ENCODE data around the gene CACNA1B. TPM values are rescaled to one million over a fixed set of nuclear protein-coding genes. Genes with fewer than 3 reads are reported as not detected.

Gene CACNA1B
- polyA plus RNA-seq, 1 of the 3 experiments (the other 2 are of a cell fraction) = 0.03 TPM

- TF ChIP-seq REST (IDR thresholded peaks at IDR 0.05; ENCODE audit: low read depth, low read length) = no peak
- TF ChIP-seq TAF1 (IDR thresholded peaks at IDR 0.05; ENCODE audit: borderline replicate concordance, low read depth, low read length) = no peak
These were observed 159.6 kb downstream of the CACNA1B start (continued) for GRCh38 chr9:138037140-138037539.

GRCh38 chr9:138038244-138038671 lies 160.7 kb downstream of the CACNA1B start:
- DNase-seq = peak; percentile 73
- WGBS (ENCODE audit: low lambda C conversion rate) = 7% methylated on average over 7 of the region's 7 CpGs
- Histone ChIP-seq H3K9me2 (no peaks in the 10 kb centered on the region), H3K36me3 (replicated peaks in 1 of 2; ENCODE audit: control insufficient read depth in 1 of 2, insufficient read depth in 2 of 2, low read length in 1 of 2) (no peaks in the 10 kb centered on the region), H3K79me2 (ENCODE audit: insufficient read depth) (no peaks in the 10 kb centered on the region), H3K4me1 (ENCODE audit: control insufficient read depth in 1 of 2, insufficient read depth in 2 of 2, low read depth in 1 of 2, low read length in 1 of 2) (peaks cover 0 to 8% of the 10 kb centered on the region in 2 experiments; a peak in 1 of 4 replicates), H4K20me1 (ENCODE audit: insufficient read depth) (no peaks in the 10 kb centered on the region), H3K4me3 (ENCODE audit: low read depth in 2 of 2, low read length in 1 of 2) (no peak overlapping the region), H3K4me2 (no peak overlapping the region), H3F3A (replicated peaks; ENCODE audit: insufficient read depth) (no peaks in the 10 kb centered on the region), H3K9ac (no peak overlapping the region), H3K27ac (ENCODE audit: low read depth in 2 of 2, low read length in 1 of 2) (peak overlapping the region in 1 of 2 experiments; percentile 74; a peak in 2 of 4 replicates), H2AFZ (ENCODE audit: low read depth) (no peak overlapping the region), H3K9me3 (peaks cover 3% of the 10 kb centered on the region; the same call in 1 of the 2 replicates), H3K27me3 (ENCODE audit: insufficient read depth) (no peaks in the 10 kb centered on the region)
- POLR2A ChIA-PET = no interaction called here
- TF ChIP-seq EP300 (IDR thresholded peaks at IDR 0.05; ENCODE audit: borderline replicate concordance in 1 of 2, low read depth in 1 of 2, low read length in 1 of 2) = peak in 1 of 2 experiments; percentile 49; a peak in 1 of 4 replicates
- TF ChIP-seq TCF12 (IDR thresholded peaks at IDR 0.05) = no peak
- peak; percentile 27; the same call in 1 of the 2 replicates for TF ChIP-seq MXI1 (IDR thresholded peaks at IDR 0.05; ENCODE audit: low read depth, low read length)
- TF ChIP-seq MAX (IDR thresholded peaks at IDR 0.05; ENCODE audit: low read depth) = no peak
- no peak for TF ChIP-seq IRF3 (IDR thresholded peaks at IDR 0.05; ENCODE audit: low read depth, low read length)
- TF ChIP-seq EZH2phosphoT487 (IDR thresholded peaks at IDR 0.05; ENCODE audit: borderline replicate concordance, low read depth) = no peak
- no peak for TF ChIP-seq CHD2 (IDR thresholded peaks at IDR 0.05; ENCODE audit: low read length, partially characterized antibody)
- TF ChIP-seq RAD21 (IDR thresholded peaks at IDR 0.05; ENCODE audit: low read length) = no peak
- TF ChIP-seq FOXJ3 (CRISPR knock-in tag; IDR thresholded peaks at IDR 0.05) = 0 out of 2 replicates have a peak, but pooled peaks have one; percentile 34
- no peak for TF ChIP-seq FOXM1 (IDR thresholded peaks at IDR 0.05; ENCODE audit: low read depth)
- TF ChIP-seq GATA2 (CRISPR knock-in tag; IDR thresholded peaks at IDR 0.05) = no peak
- CTCF ChIA-PET = interaction anchor here (1.3 kb wide), 1 partner anchor 365 kb away, joined by 3 read pairs; no protein-coding TSS in a partner anchor

Data from SK-N-SH (cell line).